GM13977 (cell line): Measurements from ENCODE around the gene GIN1.
"Not testable (repeated sequence)": the region's sequence is repeated elsewhere in the genome, so short reads cannot be mapped to it uniquely, and the experiment has no call there.

Experiments
- DNase-seq: peaks from one replicate; pipeline ENCODE4 v3.0.0; 2012; ENCODE audit warnings: low spot score
- in situ Hi-C: fragments of 300-500 bp; cut with MboI; formaldehyde crosslinking; loops from one replicate; pipeline ENCODE4 v1.12.0; 2022; ENCODE audit warnings: low sequenced_read_pairs, low pct_unique_long_range_greater_than_20kb, mixed read lengths, inconsistent platforms; ENCODE audit not compliant: unreplicated experiment
- TF ChIP-seq, protein P1 (sequence below): IDR thresholded peaks from 2 replicates; pipeline ENCODE4 v1.5.1; 2012; ENCODE audit warnings: mild to moderate bottlenecking, control low read depth; ENCODE audit not compliant: insufficient read depth; ENCODE audit errors: extremely low read depth, missing control alignments

The GIN1 gene, protein sequence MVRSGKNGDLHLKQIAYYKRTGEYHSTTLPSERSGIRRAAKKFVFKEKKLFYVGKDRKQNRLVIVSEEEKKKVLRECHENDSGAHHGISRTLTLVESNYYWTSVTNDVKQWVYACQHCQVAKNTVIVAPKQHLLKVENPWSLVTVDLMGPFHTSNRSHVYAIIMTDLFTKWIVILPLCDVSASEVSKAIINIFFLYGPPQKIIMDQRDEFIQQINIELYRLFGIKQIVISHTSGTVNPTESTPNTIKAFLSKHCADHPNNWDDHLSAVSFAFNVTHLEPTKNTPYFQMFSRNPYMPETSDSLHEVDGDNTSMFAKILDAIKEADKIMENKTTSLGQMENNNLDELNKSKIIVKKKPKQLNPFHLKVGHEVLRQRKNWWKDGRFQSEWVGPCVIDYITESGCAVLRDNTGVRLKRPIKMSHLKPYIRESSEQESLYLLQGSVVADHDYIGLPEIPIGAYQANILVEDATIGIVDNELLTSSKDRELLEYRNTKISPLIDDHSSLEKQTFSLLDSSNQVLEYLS

GRCh38 chr5:103119765-103120606, at the start of gene GIN1, which contains the start of gene PPIP5K2:
Gene GIN1, minus strand, starts transcription at chr5:103120138. Its CDS starts 11,431 bp downstream, at chr5:103108707.
Gene PPIP5K2, plus strand, starts transcription at chr5:103120301. Its CDS starts 9,289 bp downstream, at chr5:103129590.
- in situ Hi-C loops: no loop called here
- peak; percentile 76 for DNase-seq
- TF ChIP-seq, protein P1, sequence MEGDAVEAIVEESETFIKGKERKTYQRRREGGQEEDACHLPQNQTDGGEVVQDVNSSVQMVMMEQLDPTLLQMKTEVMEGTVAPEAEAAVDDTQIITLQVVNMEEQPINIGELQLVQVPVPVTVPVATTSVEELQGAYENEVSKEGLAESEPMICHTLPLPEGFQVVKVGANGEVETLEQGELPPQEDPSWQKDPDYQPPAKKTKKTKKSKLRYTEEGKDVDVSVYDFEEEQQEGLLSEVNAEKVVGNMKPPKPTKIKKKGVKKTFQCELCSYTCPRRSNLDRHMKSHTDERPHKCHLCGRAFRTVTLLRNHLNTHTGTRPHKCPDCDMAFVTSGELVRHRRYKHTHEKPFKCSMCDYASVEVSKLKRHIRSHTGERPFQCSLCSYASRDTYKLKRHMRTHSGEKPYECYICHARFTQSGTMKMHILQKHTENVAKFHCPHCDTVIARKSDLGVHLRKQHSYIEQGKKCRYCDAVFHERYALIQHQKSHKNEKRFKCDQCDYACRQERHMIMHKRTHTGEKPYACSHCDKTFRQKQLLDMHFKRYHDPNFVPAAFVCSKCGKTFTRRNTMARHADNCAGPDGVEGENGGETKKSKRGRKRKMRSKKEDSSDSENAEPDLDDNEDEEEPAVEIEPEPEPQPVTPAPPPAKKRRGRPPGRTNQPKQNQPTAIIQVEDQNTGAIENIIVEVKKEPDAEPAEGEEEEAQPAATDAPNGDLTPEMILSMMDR: no peak

GRCh38 chr5:103166706-103167105, 46.8 kb upstream of the GIN1 start:
- in situ Hi-C loops: no loop called here
- TF ChIP-seq, protein P1: no peak
- DNase-seq: no peak

DNA sequence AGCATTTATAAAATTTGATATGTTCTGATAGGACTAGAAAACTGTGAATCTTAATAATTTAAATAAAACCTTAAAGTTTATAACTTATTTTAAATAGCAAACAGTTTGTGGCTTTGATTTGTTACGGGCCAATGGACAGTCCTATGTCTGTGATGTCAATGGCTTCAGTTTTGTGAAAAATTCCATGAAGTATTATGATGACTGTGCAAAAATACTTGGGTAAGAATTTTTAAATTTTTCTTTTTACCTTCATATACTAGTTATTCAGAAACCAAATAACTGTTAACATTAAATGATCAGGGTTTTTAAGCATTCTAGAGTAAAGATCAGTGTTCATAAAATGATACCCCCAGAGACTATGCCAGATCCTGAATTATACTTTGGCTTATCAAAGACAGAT, 31.2 kb upstream of the GIN1 start:
- TF ChIP-seq, protein P1: no peak
- no peak for DNase-seq
- in situ Hi-C loops: no loop called here

DNA sequence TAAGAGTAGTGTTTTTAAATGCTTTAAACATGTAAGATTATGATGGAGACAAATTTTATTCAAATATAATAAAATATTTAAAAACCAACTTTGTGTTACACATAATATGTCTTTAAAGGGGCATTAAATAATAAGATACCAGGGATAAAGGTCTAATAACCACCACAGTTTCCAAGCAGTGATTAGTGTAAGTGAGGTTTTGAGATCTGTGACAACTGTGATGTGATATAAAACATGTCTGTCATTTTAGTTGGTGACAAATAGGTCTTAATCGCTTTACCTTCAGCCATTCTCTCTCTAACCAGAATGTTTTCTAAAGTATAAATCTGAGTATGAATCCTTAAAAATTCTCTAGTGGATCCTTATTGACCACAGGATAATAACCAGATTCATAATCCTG, 28.3 kb upstream of the GIN1 start:
- in situ Hi-C loops: loop anchor here (25.0 kb wide), 1 partner anchor 561 kb away; no protein-coding TSS in a partner anchor
- TF ChIP-seq, protein P1: no peak

DNA sequence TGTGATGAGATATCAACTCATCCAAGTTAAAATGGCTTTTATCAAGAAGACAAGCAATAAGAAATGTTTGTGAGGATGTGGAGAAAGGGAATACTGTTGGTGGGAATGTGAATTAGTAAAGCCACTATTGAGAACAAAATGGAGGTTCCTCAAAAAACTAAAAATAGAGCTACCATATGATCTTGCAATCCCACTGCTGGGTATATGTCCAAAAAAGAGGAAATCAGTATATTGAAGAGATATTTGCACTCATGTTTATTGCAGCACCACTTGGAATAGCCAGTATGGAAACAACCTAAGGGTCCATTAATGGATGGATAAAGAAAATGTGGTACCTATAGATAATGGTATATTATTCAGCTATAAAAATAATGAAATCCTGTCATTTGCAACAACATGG, 25.3 kb upstream of the GIN1 start:
- TF ChIP-seq, protein P1: no peak
- in situ Hi-C loops: loop anchor here (25.0 kb wide), 1 partner anchor 558 kb away; no protein-coding TSS in a partner anchor
- DNase-seq: no peak

More for the DNA sequence above, 28.3 kb upstream of the GIN1 start:
- no peak for DNase-seq

DNA sequence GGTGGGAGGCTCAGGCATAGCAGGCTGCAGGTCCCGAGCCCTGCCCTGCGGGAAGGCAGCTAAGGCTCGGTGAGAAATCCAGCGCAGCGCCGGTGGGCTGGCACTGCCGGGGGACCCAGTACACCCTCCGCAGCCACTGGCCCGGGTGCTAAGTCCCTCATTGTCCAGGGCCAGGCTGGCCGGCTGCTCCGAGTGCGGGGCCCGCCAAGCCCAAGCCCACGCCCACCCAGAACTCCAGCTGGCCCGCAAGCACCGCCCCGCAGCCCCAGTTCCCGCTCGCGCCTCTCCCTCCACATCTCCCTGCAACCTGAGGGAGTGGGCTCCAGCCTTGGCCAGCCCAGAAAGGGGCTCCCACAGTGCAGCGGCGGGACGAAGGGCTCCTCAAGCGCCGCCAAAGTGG, 22.2 kb upstream of the GIN1 start:
- in situ Hi-C loops: loop anchor here (25.0 kb wide), 1 partner anchor 555 kb away; no protein-coding TSS in a partner anchor

More for the DNA sequence above, 22.2 kb upstream of the GIN1 start:
- not testable (repeated sequence) for DNase-seq
